Measurements from ENCODE around the gene KLF6.

Gene KLF6

DNA sequence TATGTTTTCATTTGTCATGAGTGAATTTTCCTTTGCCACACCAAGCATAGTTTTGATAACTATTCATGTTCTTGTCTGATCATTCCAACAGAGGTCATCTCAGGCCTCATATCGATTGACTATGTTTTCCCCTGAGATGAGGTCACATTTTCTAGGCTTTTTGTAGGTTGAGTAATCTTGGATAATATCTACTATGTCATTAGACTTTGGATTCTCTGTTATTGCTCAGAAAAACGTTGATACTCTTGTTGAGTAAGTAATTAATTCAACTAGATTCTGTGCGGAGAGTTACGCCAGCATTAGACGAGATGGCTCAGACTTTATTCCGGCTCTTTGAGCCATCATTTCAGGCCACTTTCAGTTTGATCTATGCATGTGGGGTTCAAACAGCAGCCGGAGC is 57.7 kb downstream of the KLF6 start:
- TF ChIP-seq, protein P1, sequence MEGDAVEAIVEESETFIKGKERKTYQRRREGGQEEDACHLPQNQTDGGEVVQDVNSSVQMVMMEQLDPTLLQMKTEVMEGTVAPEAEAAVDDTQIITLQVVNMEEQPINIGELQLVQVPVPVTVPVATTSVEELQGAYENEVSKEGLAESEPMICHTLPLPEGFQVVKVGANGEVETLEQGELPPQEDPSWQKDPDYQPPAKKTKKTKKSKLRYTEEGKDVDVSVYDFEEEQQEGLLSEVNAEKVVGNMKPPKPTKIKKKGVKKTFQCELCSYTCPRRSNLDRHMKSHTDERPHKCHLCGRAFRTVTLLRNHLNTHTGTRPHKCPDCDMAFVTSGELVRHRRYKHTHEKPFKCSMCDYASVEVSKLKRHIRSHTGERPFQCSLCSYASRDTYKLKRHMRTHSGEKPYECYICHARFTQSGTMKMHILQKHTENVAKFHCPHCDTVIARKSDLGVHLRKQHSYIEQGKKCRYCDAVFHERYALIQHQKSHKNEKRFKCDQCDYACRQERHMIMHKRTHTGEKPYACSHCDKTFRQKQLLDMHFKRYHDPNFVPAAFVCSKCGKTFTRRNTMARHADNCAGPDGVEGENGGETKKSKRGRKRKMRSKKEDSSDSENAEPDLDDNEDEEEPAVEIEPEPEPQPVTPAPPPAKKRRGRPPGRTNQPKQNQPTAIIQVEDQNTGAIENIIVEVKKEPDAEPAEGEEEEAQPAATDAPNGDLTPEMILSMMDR (IDR thresholded peaks at IDR 0.05; ENCODE audit: borderline replicate concordance, control extremely low read depth, extremely low read depth, insufficient read depth, missing control alignments) = no peak
- in situ Hi-C loops (cut with MboI; ENCODE audit: low sequenced_read_pairs, unreplicated experiment) = no loop called here
- no peak for DNase-seq (ENCODE audit: low spot score)
